Fibroblast of gingiva (primary cell): Measurements from ENCODE around the gene CTTNBP2.
A peak's percentile ranks its signal among the peaks of the same experiment; 100 is the strongest.

Experiments
- DNase-seq: peaks from one replicate; pipeline ENCODE4 v3.0.0-alpha.2; 2011; ENCODE audit warnings: low read depth

The CTTNBP2 gene

GRCh38 chr7:117683430-117684175 is 189.6 kb downstream of the CTTNBP2 start:
- DNase-seq = no peak

- DNase-seq = no peak
Measured at GRCh38 chr7:117682681-117683385, 190.4 kb downstream of the CTTNBP2 start.

GRCh38 chr7:117679120-117679519 is 194.1 kb downstream of the CTTNBP2 start:
- no peak for DNase-seq

GRCh38 chr7:117675497-117676435 is 197.5 kb downstream of the CTTNBP2 start:
- no peak for DNase-seq

- DNase-seq = no peak
Measured at GRCh38 chr7:117674617-117675016, 198.6 kb downstream of the CTTNBP2 start.

GRCh38 chr7:117673839-117674238 is 199.4 kb downstream of the CTTNBP2 start:
- peak; percentile 28 for DNase-seq

- no peak for DNase-seq
Measured at GRCh38 chr7:117673367-117673766, 199.9 kb downstream of the CTTNBP2 start.

- DNase-seq = no peak
Measured at GRCh38 chr7:117672453-117672852, 200.8 kb downstream of the CTTNBP2 start.

- DNase-seq = no peak
Measured at GRCh38 chr7:117669818-117670217, 203.4 kb downstream of the CTTNBP2 start.

- DNase-seq = no peak
Measured at GRCh38 chr7:117667456-117667855, 205.8 kb downstream of the CTTNBP2 start.

- no peak for DNase-seq
Measured at GRCh38 chr7:117666689-117667088, 206.6 kb downstream of the CTTNBP2 start.

- peak; percentile 14 for DNase-seq
Measured at GRCh38 chr7:117666031-117666430, 207.2 kb downstream of the CTTNBP2 start.

- no peak for DNase-seq
Measured at GRCh38 chr7:117665368-117665767, 207.9 kb downstream of the CTTNBP2 start.

GRCh38 chr7:117664047-117664446 is 209.2 kb downstream of the CTTNBP2 start:
- DNase-seq = no peak

GRCh38 chr7:117661328-117661727 is 211.9 kb downstream of the CTTNBP2 start:
- no peak for DNase-seq
